NB4 (cell line): ENCODE results near the gene MEF2D.

Source experiments
- DNase-seq: peaks from one replicate; pipeline ENCODE4 v3.0.0; 2010; ENCODE audit warnings: low read depth
- H3K4me3 ChIP-seq: one replicate; pipeline ENCODE4 v1.5.1; 2011; ENCODE audit warnings: mild to moderate bottlenecking, low read depth, low read length, moderate library complexity
- CTCF ChIP-seq: IDR thresholded peaks from one replicate; pipeline ENCODE4 v1.5.1; 2012; ENCODE audit warnings: low read depth, low read length
- MAX ChIP-seq: IDR thresholded peaks from 2 replicates; pipeline ENCODE4 v1.6.1; 2011; ENCODE audit warnings: low read depth, low read length
- MYC ChIP-seq: IDR thresholded peaks from 2 replicates; pipeline ENCODE4 v1.6.1; 2011; ENCODE audit warnings: low read depth, low read length
- POLR2A ChIP-seq: IDR thresholded peaks from 2 replicates; pipeline ENCODE4 v1.6.1; 2011; ENCODE audit warnings: mild to moderate bottlenecking; ENCODE audit not compliant: insufficient read length; ENCODE audit errors: extremely low read depth

MEF2D gene

GRCh38 chr1:156497743-156498431 lies 2.7 kb downstream of the MEF2D start:
- H3K4me3 ChIP-seq = peak overlapping the region; percentile 92
- no peak for DNase-seq
- no peak for TF ChIP-seq MAX
- no peak for TF ChIP-seq MYC
- TF ChIP-seq POLR2A = no peak
- TF ChIP-seq CTCF = no peak

- TF ChIP-seq MYC = no peak
- TF ChIP-seq POLR2A = no peak
- TF ChIP-seq MAX = no peak
- TF ChIP-seq CTCF = no peak
- peak overlapping the region; percentile 92 for H3K4me3 ChIP-seq
- no peak for DNase-seq
Measured at GRCh38 chr1:156497078-156497742, 3.4 kb downstream of the MEF2D start.

- DNase-seq = no peak
- peak overlapping the region; percentile 92 for H3K4me3 ChIP-seq
- no peak for TF ChIP-seq CTCF
- no peak for TF ChIP-seq POLR2A
- no peak for TF ChIP-seq MYC
- TF ChIP-seq MAX = no peak
Measured at GRCh38 chr1:156496211-156496761, 4.3 kb downstream of the MEF2D start.

- H3K4me3 ChIP-seq = peak overlapping the region; percentile 64
- TF ChIP-seq MYC = no peak
- no peak for TF ChIP-seq CTCF
- TF ChIP-seq POLR2A = no peak
- TF ChIP-seq MAX = no peak
- no peak for DNase-seq
Measured at GRCh38 chr1:156495401-156496140, 5.0 kb downstream of the MEF2D start.

GRCh38 chr1:156494309-156494895 lies 6.2 kb downstream of the MEF2D start:
- peak overlapping the region; percentile 64 for H3K4me3 ChIP-seq
- no peak for TF ChIP-seq CTCF
- TF ChIP-seq POLR2A = no peak
- no peak for TF ChIP-seq MAX
- TF ChIP-seq MYC = no peak

More at GRCh38 chr1:156494309-156494895, 6.2 kb downstream of the MEF2D start:
- no peak for DNase-seq
